ENCODE data around the gene ZIC4.

The ZIC4 gene

DNA sequence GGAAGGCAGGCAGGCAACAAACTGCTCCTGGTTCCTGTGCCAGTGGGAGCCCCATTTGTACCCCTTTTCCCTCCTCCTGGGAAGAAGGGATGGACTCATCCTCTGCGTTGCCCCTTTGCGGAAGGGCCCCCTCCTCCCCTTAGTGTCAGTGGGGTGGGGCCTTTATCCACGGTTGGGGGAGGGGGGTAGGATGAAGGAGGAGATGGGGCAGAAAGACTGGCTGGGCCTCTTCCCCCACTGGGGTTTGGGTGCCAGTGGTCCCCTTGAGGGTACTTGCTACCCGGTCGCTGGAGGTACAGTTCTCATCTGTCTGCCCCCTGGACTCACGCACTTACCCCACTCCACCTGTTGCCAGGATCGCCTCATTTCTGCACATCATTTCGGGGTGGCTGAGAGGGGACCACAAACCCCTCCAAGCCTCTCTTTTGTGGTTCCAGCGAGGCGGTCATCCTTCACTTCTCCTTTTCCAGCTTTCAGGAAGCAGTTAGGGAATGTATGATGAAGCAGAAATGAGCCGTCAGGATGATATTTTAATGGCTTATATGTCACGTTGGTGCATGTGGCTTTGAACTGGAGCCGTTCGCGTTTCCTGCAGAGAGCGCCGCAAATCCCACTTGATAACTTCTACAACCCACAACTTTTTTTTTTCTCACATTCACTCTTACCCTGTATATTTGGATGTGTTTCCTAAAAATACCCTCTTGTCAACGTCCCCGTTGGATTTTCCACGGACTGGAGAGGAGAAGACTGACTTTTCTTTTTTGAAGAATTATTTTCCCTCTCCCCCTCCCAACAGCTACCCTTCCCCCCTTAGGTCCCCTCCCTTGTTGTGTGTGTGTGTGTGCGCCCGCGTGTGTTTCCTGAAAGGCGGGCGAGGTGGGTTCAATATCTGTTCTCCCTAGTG is at the start of gene ZIC4:
TSS of gene ZIC4 (minus strand) at position 516 of the 904 bp plus-strand sequence. CDS start 3,746 bp downstream, outside the sequence.
- in situ Hi-C loops (cut with MboI; ENCODE audit: low sequenced_read_pairs, unreplicated experiment), result no loop called here
- TF ChIP-seq, protein P1, sequence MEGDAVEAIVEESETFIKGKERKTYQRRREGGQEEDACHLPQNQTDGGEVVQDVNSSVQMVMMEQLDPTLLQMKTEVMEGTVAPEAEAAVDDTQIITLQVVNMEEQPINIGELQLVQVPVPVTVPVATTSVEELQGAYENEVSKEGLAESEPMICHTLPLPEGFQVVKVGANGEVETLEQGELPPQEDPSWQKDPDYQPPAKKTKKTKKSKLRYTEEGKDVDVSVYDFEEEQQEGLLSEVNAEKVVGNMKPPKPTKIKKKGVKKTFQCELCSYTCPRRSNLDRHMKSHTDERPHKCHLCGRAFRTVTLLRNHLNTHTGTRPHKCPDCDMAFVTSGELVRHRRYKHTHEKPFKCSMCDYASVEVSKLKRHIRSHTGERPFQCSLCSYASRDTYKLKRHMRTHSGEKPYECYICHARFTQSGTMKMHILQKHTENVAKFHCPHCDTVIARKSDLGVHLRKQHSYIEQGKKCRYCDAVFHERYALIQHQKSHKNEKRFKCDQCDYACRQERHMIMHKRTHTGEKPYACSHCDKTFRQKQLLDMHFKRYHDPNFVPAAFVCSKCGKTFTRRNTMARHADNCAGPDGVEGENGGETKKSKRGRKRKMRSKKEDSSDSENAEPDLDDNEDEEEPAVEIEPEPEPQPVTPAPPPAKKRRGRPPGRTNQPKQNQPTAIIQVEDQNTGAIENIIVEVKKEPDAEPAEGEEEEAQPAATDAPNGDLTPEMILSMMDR (IDR thresholded peaks at IDR 0.05; ENCODE audit: borderline replicate concordance, control extremely low read depth, extremely low read depth, insufficient read depth, missing control alignments), result no peak
- no peak for DNase-seq (ENCODE audit: low spot score)

DNA sequence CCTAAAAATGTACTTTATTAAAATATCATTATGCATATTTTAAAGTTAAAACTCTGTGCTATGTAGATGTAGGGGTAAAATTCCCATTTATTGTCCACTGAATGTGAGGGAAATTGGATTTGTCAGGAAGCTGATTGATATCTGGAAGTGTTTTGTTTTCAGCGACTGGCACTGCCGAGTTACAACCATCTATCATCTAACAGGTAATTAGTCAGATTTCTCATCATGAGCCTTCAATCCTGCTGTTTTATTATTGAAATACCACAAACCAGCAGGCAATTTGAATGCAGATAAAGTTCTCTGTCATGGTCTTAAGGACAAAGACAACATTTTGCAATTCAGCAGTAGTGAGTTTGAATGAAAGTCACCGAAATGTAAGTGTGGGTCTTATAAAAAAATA is 43.3 kb upstream of the ZIC4 start:
- TF ChIP-seq, protein P1 (IDR thresholded peaks at IDR 0.05; ENCODE audit: borderline replicate concordance, control extremely low read depth, extremely low read depth, insufficient read depth, missing control alignments), result no peak
- in situ Hi-C loops (cut with MboI; ENCODE audit: low sequenced_read_pairs, unreplicated experiment), result no loop called here
- DNase-seq (ENCODE audit: low spot score), result no peak

DNA sequence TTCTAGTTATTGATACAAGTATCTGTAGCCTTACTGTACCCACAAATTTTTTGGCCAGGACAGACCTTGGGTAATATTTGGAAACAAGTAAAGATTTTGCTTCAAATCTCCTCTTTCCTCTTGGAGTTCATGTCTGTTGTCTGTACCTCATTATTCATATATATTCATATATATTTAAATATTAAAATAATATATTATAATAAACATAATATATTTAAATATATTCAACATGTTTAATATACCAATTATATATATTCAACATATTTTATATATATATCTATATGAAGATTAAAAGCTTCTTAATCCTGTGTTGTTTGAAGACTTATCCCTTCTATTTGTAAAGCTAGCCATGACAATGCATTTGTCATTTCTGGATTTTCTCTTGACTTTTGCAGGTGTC is 40.9 kb upstream of the ZIC4 start:
- in situ Hi-C loops (cut with MboI; ENCODE audit: low sequenced_read_pairs, unreplicated experiment), result no loop called here

DNA sequence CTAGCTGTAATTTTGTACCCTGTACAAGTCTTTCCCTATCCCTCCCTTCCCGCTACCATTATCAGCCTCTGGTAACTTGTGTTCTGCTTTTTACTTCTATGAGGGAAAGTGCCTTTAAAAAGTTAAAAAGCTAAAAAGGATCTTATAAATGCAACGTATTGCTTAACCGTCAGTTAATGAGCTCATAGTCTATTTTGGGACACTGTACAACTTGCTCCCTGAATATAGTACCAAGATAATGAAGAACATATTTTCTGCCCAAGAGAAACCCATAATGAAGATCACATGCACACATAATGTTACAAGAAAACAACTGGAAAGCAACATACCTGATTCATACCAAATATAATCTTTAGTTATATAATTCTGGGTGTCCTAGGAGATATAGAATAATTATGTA is 25.4 kb upstream of the ZIC4 start:
- DNase-seq (ENCODE audit: low spot score), result no peak
- TF ChIP-seq, protein P1 (IDR thresholded peaks at IDR 0.05; ENCODE audit: borderline replicate concordance, control extremely low read depth, extremely low read depth, insufficient read depth, missing control alignments), result no peak
- in situ Hi-C loops (cut with MboI; ENCODE audit: low sequenced_read_pairs, unreplicated experiment), result no loop called here

More for the DNA sequence above, 40.9 kb upstream of the ZIC4 start:
- TF ChIP-seq, protein P1 (IDR thresholded peaks at IDR 0.05; ENCODE audit: borderline replicate concordance, control extremely low read depth, extremely low read depth, insufficient read depth, missing control alignments), result no peak
- no peak for DNase-seq (ENCODE audit: low spot score)

DNA sequence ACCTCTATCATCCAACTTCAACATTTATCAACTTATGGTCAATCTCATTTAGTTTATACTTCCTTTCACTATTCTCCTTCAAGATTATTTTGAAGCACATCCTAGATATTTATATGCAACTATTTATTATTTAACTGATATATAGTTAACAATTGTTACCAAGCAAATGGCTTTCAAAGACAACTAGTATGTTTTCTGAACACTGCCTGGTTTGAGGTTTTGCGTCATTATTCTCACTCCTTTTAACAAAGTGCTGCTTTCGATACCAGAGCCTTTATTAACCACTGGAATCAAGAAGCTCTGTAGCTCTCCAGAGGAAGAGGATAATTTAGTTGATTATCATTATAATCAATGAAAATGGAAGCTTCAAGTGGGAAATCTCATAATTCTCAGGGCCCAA is 22.4 kb upstream of the ZIC4 start:
- no peak for DNase-seq (ENCODE audit: low spot score)
- in situ Hi-C loops (cut with MboI; ENCODE audit: low sequenced_read_pairs, unreplicated experiment), result no loop called here
- TF ChIP-seq, protein P1 (IDR thresholded peaks at IDR 0.05; ENCODE audit: borderline replicate concordance, control extremely low read depth, extremely low read depth, insufficient read depth, missing control alignments), result no peak

DNA sequence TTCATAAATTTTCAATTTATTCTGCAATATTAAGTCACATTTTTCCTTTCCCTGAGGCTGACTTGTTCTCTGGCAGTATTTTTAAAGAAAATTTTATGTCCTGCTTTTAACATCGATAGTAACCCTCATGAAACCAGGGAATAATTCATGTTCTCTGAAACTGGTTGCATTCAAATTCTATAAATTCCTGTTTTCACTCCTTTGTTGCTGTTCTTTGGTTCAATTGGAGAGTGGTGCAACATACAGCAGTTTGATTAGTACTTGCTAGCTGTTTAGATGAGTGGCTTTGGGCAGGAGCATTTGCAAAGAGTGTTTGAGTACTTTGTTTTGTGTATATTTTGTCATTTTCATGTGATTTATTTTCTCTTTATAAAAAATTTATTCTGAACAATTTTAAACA is 22.0 kb upstream of the ZIC4 start:
- TF ChIP-seq, protein P1 (IDR thresholded peaks at IDR 0.05; ENCODE audit: borderline replicate concordance, control extremely low read depth, extremely low read depth, insufficient read depth, missing control alignments), result no peak
- in situ Hi-C loops (cut with MboI; ENCODE audit: low sequenced_read_pairs, unreplicated experiment), result no loop called here
- no peak for DNase-seq (ENCODE audit: low spot score)
